Measurements from ENCODE around the gene GPR108. TPM values are rescaled to one million over a fixed set of nuclear protein-coding genes. Genes with fewer than 3 reads are reported as not detected.

The GPR108 gene
- total RNA-seq, 1 donor from 2014 or later = 8.6 TPM

DNA sequence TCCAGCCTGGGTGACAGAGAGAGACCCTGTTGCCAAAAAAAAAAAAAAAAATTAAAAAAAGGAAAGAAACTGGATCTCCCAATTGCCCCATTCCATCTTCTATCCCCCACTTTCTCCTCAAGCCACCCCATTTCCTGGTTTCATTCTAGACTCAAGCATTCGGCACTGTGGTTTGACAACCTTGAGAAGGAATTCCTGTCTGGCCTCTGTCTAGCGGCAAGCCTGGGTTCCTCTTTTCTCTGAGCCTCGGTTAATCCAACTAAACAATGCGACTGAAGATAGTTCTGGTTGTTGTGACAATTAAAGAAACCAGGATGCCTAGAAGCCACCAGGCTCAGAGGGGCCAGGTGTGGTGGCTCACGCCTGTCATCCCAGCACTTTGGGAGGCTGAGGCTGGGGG, 13.6 kb downstream of the GPR108 start:
- no peak for DNase-seq (ENCODE audit: low spot score in 2 of 2)
- no peak for FAIRE-seq

DNA sequence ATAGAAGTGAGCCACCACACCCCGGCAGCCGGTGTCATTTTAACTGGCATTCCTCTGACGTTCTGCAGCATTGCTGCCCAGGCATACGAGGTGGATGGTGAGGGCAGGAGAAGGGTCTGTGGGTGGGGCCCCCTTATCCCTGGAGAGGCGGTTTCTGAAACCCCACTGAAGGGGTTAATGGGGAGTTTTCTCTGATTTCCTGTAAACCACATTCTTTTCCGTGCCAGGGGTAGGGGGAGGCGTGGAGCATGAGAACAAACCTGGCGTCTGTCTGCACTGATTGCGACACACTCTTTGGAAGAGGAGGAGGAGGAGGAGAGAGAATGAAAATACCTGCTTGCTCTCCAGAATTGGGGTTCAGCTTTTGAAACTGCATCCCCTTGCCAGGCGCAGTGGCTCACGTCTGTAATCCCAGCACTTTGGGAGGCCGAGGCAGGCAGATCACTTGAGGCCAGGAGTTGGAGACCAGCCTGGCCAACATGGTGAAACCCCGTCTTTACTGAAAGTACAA, 14.2 kb downstream of the GPR108 start:
- DNase-seq (ENCODE audit: low spot score in 2 of 2) (no peak), FAIRE-seq (no peak)

DNA sequence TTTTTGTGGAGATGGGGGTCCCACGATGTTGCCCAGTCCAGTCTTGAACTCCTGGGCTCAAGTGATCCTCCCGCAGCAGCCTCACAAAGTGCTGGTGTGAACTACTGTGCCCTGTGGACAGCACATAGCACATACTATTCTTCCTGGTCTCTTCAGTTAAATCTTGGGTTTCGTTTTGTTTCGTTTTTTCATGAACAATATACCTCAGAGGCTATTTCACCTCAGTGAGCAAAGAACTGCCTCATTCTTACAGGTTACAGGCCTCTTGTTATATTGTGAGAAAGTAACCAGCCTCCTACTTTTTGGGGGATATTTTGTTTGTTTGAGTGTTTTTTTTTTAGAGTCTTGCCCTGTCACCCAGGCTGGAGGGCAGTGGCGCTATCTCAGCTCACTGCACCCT, 15.6 kb downstream of the GPR108 start:
- no peak for FAIRE-seq
- no peak for DNase-seq (ENCODE audit: low spot score in 2 of 2)

DNA sequence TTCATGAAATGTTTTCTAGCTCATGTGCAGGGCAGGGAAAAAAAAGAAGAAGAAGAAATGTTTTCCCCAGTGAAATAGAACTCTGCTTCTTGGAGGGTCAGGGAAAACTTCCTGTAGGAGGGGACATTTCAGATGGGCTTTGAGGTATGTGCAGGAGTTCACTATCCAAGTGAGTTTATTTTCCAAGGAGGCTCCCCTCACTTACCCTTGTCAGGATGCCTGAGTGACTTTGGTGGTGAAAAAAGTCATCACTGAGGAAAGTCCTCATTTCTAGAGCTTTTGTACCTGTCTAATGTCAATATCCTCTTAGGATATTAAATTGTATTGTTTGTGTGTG, 16.3 kb downstream of the GPR108 start:
- FAIRE-seq = no peak
- no peak for DNase-seq (ENCODE audit: low spot score in 2 of 2)

DNA sequence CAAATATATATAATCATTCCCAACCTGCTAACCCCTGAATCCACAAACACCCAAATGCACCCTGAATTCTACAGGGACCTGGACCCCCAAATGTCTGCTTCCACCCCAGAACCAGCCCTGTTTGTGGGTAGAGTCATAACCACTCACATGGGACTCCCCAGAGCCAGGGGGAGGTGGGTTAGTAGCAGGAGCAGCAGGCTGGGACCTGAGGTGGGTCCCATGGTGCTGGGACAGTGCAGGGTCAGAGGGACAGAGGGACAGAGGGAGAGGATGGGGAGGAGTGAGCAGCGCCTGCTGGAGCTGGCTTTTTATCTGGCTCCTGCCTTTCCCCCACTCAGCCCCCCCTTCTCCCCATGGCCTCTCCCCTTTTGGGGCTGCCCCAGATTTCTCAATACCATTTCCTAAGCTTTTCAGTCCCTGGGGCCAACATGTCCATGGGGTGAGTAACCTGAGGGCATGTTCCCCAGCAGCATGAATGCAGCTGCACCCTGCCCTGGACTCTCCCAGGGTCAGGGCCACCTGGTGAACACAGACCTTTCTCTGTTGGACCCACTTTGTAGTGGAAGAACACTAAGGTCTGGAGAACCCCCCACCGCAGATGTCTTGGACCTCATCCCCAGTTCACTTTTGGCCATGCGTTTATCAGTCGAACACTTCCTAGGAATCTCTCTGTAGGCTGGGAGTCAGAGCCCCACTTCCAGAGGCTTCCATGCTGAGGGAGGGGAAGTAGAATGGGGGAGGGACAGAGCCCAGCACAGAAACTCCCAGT, 16.8 kb downstream of the GPR108 start, which contains the start of gene C3:
C3 (minus strand) TSS at position 282 of the 769 bp plus-strand sequence; CDS start at position 221, 61 bp downstream.
- DNase-seq (ENCODE audit: low spot score in 2 of 2) (no peak), FAIRE-seq (no peak)

DNA sequence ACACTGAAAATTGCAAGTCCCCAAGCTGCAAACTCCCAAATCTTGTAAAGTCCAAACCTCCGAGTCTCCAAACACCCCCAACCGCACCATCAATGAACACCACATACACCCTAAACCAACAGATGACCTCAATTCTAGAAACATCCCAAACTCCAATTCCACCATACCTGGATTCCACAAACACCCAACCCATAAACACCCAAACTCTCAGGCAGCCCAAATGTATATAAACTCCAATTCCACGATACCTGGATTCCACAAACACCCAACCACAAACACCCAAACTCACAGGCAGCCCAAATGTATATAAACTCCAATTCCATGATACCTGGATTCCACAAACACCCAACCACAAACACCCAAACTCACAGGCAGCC, 17.4 kb downstream of the GPR108 start:
- DNase-seq (ENCODE audit: low spot score in 2 of 2) (no peak), FAIRE-seq (no peak)

DNA sequence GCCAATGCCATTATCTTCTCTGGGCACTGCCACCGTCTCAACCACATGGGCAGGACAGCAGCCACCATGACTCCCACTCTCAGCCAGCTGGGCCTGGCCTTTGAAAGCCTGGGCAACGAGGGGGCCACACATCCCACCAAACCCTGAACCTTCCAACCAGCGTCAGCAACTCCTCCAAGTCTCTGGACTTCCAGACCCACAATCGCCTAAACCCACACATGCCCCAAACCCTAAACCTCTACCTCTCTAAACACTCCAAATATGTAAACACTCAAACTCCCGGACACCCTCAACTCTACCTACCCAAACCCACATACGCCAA, 17.9 kb downstream of the GPR108 start:
- DNase-seq (ENCODE audit: low spot score in 2 of 2) (no peak), FAIRE-seq (no peak)

DNA sequence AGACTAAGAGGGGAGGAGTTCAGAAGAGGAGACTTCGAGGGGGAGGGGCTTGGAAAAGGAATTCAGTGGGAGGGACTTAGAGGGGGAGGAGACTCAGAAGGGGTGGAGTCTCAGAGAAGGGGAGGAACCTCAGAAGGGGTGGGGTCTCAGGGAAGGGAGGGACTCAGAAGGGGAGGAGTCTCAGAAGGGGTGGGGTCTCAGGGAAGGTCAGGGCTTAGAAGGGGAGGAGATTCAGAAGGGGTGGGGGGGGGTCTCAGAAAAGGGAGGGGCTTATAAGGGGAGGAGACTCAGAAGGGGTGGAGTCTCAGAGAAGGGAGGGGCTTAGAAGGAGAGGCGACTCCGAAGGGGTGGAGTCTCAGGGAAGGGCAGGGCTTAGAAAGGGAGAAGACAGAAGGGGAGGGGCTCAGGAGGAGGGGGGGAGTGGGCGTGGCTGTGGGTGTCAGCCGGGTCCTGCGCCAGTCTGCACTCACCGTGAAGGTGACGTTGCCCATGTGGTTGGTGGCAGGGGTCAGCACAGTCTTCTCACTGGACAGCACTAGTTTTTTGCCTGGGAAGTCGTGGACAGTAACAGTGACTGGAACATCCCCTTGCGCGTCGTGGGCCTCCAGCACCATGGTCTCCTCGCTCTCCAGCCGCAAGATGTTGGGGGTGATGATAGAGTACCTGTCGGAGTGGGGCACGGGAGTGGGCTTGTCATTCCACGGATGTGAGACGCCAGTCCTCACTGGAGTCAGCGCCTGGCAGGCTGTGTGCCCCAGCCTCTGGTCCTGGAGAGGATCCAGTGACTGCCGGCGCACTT, 18.4 kb downstream of the GPR108 start:
- FAIRE-seq = no peak
- no peak for DNase-seq (ENCODE audit: low spot score in 2 of 2)

DNA sequence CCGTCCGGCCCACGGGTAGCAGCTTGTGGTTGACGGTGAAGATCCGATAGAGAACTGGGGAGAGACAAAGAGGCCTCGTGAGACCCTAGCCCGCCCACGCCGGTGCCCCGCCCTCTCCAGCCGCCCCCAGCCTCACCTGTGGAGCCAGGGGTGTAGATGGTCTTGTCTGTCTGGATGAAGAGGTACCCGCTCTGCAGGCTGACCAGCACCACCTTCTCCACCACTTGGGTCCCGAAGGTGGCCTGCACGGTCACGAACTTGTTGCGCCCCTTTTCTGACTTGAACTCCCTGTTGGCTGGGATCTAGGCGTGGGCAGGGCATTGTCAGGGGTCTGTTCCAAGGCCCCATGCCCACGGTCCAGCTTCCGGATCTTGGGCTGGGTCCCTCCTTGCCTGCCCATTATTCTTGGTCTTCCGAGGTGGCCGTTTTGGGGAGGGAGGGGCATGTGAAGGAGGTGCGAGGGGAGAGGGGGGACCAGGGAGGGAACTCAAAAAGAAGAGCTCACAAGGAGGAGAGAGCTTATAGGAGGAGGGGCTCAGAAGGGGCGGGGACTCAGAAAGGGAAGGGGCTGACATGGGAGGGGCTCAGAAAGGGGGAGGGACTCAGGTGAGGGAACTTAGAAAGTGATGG, 19.2 kb downstream of the GPR108 start:
- FAIRE-seq = no peak
- no peak for DNase-seq (ENCODE audit: low spot score in 2 of 2)

DNA sequence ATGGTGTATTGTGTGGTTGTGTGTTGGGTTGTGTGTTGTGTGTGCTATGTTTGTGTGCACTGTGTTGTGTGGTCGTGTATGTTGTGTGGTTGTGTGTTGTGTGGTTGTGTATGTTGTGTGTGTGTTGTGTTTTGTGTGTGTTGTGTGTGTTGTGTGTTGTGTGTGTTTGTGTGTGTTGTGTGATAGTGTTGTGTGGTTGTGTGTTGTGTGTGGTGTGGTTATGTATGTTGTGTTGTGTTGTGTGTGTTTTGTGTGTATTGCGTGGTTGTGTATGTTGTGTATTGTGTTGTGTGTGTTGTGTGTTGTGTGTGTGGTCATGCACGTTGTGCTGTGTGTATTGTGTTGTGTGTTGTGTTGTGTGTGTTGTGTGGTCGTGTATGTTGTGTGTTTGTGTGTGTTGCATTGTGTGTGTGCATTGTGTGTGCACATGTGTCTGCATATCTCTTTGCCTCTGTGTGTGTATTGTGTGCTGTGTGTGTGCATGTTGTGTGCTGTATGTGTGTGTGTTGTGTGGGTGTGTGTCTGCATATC, 19.9 kb downstream of the GPR108 start:
- DNase-seq (ENCODE audit: low spot score in 2 of 2) (no peak), FAIRE-seq (no peak)

DNA sequence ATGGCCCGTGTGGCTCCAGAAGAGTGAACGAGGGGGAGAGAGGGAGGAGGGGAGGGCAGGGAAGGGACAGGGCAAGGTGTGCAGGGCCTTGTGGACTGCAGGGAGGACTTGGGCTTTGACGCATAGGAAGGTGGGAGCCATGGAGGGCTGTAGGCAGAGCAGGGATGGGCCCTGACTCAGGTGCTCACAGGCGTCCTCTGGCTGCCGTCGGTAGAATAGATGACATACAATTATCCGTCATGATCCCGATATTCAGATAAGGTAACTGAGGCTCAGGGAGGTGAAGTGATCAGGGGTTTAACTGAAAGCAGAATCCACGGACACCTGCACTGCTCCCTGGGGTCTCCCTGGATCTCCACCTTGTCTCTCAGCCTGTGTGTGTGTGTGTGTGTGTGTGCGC, 20.3 kb downstream of the GPR108 start:
- FAIRE-seq (no peak), DNase-seq (ENCODE audit: low spot score in 2 of 2) (no peak)

DNA sequence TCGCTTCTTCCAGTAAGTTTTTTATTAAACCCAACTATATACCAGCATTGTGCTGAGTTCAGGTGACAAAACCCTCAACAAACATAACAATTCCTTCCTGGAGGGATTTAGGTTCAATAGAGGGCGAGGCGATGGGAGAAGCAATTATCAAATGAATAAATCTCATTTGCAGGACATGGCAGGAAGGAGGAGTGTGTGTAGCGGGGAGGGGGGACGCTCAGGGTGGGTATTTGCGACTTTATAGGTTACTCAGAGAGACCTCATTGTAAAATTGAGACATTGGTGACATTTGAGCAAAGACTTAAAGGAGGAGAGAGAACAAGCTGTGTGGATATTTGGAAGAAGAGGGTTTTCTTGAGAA, 20.8 kb downstream of the GPR108 start:
- DNase-seq (ENCODE audit: low spot score in 2 of 2) = no peak
- no peak for FAIRE-seq

DNA sequence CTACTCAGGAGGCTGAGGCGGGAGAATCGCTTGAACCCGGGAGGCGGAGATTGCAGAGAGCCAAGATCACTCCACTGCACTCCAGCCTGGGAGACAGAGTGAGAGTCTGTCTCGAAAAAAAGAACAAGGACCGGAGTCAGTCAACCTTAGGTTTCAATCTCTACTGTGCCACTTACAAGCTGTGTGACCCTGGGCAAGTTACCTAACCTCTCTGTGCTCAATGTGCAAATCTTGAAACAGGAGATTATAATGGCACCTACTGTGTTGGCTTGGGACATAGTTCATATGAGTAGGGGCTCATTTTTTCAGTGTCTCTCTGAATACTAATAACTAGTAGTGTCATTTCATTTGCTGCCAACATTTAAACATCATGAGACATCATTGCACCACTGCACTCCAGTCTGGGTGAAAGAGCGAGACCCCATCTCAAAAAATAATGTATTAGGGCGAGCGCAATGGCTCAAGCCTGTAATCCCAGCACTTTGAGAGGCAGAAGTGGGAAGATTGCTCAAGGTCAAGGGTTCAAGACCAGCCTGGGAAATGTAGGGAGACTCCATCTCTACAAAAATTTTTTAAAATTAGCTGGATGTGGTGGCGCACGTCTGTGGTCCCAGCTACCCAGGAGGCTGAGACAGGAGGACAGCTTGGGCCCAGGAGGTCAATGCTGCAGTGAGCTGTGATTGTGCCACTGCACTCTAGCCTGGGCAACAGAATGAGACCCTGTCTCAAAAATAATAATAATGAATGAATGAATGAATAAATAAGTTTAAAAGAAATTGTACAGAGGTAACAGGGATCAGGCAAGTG, 22.4 kb downstream of the GPR108 start:
- no peak for DNase-seq (ENCODE audit: low spot score in 2 of 2)
- FAIRE-seq = no peak

DNA sequence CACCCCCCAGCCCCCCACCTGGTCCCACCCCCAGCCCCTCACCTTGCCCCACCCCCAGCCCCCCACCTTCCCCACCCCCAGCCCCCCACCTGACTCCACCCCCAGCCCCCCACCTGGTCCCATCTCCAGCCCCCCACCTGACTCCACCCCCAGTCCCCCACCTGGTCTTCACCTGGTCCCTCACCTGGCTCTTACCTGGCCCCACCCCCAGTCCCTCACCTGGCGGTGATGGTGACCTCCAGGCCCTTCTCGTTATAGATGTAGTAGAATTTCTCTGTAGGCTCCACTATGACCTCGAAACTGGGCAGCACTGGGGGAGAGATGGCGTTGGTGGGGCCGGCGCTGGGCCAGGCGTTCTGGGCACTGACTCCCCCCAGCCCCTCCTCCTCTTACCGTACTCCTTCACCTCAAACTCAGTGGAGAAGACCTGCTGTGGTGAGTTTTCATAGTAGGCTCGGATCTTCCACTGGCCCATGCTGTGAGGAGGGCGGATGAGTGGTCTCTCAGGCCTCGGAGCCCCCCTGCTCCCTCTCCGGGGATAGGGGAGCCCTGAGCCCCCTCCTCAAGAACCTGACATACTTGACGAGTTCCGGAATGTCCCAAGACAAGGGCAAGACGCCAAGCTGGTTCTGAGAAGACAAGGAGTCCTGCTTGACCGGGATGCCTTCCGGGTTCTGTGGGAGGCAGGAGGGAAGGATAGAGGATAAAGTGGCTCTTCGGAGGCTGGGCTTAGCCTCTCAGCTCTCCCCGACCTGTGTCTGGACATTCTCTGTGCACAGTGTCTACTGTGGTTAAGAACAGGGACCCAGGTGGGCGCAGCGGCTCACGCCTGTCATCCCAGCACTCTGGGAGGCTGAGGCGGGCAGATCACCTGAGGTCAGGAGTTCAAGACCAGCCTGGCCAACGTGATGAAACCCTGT, 23.3 kb downstream of the GPR108 start:
- FAIRE-seq = no peak
- no peak for DNase-seq (ENCODE audit: low spot score in 2 of 2)

DNA sequence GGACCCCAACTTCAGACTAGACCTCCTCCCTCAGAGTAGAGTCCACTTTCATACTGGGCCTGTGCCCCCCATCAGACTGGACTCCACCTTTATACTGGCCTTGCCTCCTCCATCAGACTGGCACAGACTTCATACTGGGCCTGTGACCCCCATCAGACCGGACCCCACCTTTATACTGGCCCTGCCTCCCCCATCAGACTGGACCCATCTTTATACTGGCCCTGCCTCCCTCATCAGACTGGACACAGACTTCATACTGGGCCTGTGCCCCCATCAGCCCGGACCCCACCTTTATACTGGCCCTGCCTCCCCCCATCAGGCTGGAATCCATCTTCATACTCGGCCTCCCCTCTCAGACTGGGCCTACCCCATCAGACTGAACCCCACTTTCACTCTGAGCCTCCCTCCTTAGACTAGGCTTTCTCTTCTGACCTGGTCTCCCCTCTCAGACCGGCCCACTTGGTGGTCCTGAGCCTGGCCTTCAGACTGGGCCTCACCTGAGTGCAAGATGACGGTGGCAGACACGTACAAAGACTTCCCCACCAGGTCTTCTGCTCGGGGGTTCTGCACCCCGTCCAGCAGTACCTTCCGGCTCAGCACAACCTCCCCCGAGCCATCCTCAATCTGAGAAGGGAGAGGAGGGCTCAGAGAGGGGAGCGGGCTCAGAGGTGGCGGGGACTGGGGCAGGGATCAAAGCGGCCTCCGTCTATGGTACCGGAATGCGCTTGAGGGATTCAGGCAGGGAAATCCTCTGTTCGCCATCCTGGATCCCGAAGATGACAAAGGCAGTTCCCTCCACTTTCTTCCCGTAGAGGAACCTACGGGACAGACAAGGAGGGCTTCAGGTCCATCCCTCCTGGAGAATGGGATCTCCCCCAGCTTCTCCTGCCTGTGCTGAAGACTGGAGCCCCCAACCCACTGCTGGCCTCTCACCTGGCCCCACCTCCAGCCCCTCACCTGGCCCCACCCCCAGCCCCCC, 24.4 kb downstream of the GPR108 start:
- no peak for DNase-seq (ENCODE audit: low spot score in 2 of 2)
- FAIRE-seq = no peak

DNA sequence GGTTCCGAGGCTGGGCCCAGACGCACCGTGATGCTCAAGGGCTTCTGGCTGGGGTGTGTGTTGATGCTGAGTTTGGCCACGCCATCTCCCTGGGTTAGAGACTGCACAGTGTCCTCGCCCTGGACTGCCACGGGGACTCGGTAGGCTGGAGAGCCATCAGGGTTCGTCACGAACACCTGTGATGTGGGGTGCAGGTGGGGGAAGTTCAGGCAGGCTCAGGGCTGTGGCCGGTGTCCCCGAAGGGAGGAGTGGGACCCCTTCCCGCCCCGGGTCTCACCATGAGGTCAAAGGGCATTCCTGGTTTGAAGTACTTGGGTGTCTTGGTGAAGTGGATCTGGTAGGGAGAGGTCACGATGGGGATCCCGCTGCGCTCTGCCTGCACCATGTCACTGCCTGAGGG, 25.1 kb downstream of the GPR108 start:
- FAIRE-seq (no peak), DNase-seq (ENCODE audit: low spot score in 2 of 2) (no peak)

DNA sequence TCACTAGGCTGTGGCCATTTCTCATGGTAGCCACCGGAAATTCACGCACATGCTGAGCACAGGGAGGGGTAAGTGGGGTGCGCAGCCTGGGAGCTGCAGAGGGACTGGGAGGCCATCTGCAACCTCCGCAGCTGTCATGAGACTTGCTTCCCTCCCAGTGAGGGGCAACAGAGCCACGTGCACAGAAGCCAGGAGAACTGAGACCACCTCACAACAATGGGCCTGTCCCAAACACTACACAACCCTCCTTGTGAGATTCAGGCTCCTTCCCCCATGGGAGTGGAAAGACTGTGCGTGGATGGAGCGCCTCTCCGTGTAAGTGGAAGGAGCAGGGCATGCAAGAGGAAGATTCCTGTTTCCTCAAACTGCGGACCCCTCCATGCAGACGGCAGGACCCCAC, 25.8 kb downstream of the GPR108 start:
- FAIRE-seq (no peak), DNase-seq (ENCODE audit: low spot score in 2 of 2) (no peak)

DNA sequence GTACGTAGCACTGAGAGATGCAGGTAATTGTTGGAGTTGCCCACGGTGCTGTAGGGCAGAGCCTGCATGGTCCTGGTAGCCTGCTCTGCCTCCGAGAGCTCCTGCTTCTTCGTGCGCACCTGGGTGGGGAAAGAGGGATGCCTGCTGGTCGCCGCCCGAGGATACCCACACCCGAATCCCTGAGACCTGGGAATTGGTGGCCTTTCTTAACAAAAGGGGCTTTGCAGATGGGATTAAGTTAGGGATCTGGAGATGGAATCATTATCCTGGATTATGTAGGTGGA, 26.4 kb downstream of the GPR108 start:
- no peak for DNase-seq (ENCODE audit: low spot score in 2 of 2)
- FAIRE-seq = no peak
